Stimulated activated CD4-positive, alpha-beta T cell treated with anti-CD3 and anti-CD28 coated beads, Interleukin-4, amount 100 ng/mL, for 24 hours (primary cell): ENCODE measurements around the gene PIGX.

Experiments used
- DNase-seq: peaks from one replicate; pipeline ENCODE4 v3.0.0-alpha.2; 2020

PIGX gene

GRCh38 chr3:196711838-196712513, at the start of gene PIGX, which contains the start of gene CEP19:
PIGX (plus strand) TSS chr3:196712377.
CEP19 (minus strand) TSS chr3:196712250; CDS start chr3:196708657, 3,593 bp downstream.
- peak; percentile 89 for DNase-seq

DNA sequence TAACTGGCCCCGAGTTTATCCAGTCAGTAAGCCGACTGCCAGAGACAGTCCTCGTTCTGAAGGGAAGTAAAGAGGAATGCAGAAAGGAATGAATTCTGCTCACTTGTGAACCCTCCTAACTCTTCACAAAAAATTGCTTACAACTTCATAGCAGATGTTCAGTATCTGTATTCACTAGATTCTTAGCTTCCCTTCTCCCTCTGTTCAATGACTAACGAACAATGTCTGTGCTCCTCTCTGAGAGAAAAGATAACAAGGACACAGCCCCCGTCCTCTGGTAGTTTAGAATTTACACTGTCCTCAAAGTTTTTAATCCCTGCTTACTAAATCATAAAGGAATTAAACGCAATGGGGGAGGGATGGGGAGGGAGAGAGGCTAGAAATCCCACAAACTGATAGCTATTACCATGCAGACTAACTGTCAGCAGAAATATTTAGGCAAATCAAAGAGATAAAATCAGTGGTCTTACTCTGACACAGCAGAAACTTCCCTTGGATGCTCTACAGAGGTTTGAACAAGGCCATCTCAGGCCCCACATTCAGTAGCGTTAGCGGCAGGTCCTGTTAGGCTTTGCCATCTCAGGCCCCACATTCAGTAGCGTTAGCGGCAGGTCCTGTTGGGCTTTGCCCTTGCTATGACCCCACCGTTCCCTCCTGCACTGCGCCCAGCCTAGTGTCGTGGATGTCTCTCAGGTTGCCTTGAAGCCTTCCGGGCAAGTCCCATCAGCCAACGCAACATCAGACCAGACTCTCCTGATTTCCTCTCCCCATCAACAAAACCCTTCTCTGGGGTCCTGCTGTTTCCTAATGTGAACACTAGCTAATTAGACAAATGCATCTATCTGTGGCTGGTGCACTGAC, 49.2 kb upstream of the PIGX start:
- DNase-seq: no peak

DNA sequence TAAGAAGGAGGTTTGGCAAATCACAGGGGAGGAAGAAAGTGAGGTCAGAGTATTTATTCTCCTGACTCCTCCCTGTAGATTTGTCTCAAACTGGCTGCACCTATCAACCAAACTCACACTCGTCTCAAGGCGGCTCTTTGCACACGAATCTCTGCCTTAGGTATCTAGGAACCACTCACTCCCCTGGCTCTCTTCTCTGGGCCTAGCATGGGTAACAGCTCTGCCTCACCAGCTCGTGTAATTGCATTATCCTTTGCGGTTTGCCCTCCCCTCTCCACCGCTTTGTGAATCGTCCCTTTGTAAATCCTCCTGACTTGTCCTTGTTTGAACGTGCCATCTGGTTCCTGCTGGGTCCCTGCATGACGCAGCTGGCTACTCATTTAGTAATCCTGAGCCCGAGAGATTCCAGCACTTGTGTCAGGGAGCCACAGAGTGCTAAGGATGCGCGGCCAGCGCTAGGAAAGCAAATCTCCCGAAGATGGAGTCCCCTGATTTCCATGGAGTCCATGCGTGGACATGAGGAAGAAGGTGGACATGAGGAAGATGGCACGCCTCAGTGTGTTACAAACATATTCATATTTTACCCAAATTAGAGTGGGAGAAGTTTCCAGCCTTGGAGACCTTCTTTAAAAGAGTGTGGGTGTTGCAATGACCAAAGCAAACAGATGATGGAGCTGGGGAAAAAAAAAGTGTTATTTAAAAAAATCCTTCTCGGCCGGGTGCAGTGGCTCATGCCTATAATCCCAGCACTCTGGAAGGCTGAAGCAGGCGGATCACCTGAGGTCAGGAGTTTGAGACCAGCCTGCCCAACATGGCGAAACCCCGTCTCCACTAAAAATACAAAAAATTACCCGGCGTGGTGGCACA, 45.9 kb upstream of the PIGX start:
- no peak for DNase-seq

DNA sequence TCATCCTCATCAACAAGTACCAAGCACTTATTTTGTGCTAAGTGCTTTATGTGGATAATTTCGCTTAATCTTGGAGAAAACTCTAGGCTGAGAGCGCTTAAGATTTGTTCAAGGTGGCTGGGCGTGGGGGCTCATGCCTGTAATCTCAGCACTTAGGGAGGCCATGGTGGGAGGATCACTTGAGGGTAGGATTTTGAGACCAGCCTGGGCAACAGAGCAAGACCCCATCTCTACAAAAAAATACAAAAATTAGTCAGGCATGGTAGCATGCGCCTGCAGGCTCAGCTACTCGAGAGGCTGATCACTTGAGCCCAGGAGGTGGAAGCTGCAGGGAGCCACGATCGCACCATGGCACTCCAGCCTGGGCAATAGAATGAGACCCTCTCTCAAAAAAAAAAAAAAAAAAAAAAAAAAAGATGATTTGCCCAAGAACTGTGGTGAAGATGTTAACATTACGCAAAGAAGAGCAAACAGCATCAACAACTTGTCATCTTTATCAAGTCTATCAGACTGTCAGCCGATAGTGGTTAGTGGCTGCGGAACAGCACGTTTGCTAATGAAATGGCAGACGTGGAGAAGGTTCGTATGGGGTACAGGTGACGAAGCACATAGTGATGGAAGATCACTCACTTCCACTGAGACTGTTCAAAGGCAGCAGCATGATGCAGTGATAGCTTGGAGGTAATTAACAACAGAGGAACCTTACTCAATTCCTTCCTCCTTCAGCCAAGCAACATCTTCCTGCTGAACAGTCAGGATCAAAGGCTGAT, 44.9 kb upstream of the PIGX start:
- DNase-seq: no peak

- no peak for DNase-seq
Measured at GRCh38 chr3:196670339-196670738, 41.8 kb upstream of the PIGX start.

GRCh38 chr3:196673632-196674031, 38.5 kb upstream of the PIGX start:
- no peak for DNase-seq

DNA sequence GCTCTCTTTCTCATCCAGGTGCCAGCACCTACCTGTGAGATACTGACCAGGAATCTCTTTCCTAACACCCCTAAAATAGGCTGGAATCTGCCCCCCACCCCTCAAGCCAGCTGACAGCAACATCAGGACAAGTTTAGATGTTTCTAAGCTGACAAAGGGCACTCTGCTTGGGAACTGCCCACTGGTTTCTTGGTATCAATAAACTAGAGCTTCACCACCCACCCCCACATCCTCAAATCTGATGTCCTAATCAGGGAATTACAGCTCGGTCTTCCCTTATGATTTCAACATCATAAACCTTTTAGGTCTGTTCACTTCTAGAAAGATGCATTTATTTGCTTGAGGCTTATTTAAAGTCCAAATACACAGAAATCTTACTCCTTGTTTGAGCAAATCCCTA, 34.8 kb upstream of the PIGX start:
- no peak for DNase-seq

- DNase-seq: no peak
Measured at GRCh38 chr3:196677931-196678330, 34.2 kb upstream of the PIGX start.

DNA sequence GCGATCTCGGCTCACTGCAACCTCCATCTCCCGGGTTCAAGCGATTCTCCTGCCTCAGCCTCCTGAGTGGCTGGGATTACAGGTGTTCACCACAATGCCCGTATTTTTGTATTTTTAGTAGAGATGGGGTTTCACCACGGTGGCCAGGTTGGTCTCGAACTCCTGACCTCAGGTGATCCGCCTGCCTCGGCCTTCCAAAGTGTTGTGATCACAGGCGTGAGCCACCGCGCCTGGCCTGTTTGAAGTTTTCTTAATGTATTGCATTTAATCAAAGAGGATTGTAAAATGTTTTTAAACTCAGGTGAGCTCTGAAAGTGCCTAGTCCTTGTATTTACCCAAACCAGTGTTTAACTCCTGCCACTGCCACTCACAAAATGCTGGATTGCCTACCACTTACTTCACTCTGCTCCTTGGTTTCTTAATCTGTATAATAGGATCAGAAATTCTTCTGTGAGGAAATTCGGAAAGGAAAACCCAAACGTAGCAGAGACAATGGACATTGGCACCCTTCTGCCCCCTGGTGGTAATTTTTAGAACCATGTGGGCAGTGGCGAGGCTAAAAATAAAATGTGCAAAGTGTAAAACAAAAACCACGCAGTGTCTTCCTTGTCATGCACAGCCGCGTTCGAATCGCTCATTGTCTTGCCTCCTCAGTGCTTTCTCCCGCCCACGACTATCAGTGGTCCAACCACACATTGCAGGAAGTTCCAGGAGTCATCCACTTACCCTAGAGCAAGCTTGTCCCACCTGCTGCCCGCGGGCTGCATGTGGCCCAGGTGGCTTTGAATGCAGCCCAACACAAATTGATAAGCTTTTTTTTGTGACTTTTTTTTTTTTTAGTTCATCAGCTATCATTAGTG, 27.4 kb upstream of the PIGX start:
- DNase-seq: peak; percentile 73

- DNase-seq: no peak
Measured at GRCh38 chr3:196686436-196686835, 25.7 kb upstream of the PIGX start.

- DNase-seq: no peak
Measured at GRCh38 chr3:196688349-196688748, 23.8 kb upstream of the PIGX start.

GRCh38 chr3:196689941-196690660, 22.1 kb upstream of the PIGX start:
- DNase-seq: no peak

DNA sequence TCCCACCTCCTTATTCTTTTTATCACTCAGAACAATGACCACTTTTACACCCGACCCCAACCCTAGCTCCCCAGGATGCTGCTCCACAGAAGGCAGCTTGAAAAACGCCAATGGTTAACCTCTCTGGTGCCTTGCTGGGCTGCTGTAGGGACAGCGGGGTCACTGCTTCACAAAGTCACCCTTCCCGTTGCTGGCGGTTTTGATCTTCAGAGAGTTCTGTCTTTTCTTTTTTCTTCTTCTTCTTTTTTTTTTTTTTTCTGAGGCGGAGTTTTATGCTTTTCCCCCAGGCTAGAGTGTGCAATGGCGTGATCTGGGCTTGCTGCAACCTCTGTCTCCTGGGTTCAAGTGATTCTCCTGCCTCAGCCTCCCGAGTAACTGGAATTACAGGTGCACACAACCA, 20.8 kb upstream of the PIGX start:
- DNase-seq: no peak

DNA sequence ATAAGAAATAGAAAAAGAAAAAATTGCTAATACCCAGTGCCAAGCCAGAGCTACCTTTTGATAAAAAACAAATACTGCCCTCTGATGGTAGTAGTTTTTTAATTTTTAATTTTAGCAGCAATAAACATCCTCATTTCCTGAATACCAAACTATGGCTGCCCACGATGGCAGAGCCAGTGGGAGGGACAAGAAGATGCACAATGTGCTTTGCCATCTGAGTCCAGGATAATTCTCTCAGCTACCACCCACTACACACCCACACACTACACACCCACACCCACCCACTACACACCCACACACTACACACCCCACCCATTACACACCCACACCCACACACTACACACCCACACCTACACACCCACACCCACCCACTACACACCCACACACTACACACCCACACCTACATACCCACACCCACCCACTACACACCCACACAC, 18.0 kb upstream of the PIGX start:
- peak; percentile 12 for DNase-seq

DNA sequence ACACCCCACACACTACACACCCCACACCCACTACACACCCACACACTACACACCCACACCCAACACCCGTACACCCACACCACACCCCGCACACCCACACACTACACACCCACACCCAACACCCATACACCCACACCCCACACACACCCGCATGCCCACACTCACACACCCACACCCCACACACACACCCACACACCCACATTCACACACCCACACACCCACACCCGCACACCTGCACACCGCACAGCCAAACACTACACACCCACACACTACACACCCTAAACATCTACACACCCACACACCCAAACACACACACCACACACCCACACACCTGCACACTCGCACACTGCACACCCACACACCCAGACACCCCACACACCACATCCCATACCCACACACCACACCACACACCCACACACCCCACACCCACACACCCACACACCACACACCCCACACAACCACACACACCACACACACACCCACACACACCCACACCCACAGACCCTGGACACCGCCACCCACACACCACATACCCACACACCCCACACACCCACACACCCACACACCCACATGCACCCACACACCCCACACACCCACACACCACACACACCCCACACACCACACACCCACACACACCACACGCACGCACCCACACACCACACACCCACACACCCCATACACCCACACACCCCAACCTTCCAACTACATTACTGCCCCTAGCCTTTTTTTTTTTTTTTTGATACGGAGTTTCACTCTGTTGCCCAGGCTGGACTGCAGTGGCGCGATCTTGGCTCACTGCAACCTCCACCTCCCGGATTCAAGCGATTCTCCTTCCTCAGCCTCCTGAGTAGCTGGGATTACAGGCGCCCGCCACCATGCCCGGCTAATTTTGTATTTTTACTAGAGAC, 17.0 kb upstream of the PIGX start:
- DNase-seq: peak; percentile 7

DNA sequence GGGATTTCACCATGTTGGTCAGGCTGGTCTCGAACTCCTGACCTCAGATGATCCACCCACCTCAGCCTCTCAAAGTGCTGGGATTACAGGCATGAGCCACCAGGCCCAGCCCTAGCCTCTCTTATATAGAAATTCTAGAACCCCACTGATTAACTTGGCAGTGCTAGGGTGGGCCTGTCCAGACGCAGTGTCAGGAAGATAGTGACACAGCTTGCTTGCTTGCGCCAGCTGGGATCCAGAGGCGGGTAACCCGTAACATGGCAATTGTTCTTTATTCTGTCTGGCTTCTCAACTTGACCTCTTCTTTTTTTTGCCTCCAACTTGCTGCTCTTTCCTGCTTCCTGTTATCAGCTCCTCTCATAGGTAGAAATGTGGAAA, 16.3 kb upstream of the PIGX start:
- DNase-seq: no peak

DNA sequence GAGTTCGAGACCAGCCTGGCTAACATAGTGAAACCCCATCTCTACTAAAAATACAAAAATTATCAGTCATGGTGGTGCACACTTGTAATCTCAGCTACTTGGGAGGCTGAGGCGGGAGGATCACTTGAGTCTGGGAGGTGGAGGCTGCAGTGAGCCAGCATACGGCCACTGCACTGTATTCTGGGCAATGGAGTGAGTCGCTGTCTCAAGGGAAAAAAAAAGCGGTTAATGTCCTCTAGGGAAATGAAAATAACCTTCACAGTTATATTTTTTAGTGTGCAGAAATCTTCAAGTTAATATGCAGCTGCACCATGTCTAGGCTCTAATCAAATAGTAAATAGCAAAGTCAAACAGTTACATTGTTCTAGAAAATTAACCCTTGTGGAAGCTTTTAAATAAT, 14.9 kb upstream of the PIGX start:
- no peak for DNase-seq

- DNase-seq: no peak
Measured at GRCh38 chr3:196699749-196700148, 12.4 kb upstream of the PIGX start.

DNA sequence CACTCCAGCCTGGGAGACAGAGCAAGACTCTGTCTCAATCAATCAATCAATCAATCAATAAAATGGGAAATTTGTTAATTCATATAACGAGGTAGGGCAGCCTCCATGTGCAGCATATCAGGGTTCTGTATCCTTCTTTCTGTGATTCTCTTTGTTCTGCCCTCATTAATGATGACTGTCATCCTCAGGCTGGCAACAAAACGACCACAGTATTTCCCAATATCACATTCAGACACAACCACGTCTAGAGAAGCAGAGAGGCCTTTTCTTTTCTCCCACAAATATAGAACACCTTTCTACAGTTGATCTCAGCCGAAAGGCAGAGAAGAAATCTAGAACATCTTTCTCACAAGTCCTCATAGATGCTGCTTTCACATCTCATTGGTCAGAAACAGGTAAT, 11.4 kb upstream of the PIGX start:
- no peak for DNase-seq

DNA sequence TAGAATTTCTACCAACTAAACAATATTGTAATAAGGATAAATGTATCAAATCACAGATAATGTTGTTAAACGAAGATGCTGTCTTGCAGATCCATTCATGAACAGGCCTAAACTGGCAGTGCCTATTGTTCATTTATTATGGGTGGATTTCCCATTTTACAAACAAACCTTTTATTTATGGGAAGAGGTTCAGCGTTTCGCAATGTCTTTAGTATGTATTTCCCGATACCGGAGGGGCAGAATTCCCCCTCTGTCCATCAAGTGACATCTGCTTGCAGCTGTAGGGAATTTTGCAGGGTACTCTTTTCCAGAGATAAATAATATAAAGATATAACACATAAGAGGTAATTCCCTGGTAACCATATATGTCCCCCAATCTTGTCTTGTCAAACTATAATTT, 5.8 kb upstream of the PIGX start:
- no peak for DNase-seq
